NCI-H2107 treated with DMSO at 0.1 percent for 48 hours (cell line): ENCODE data around the gene ITPA.
"Not testable (repeated sequence)": the region's sequence is repeated elsewhere in the genome, so short reads cannot be mapped to it uniquely, and the experiment has no call there.

Source experiments
- DNase-seq: peaks from one replicate; lab custom pipeline; 2025; ENCODE audit not compliant: unreplicated experiment; lab: John Stamatoyannopoulos, UW

ITPA gene

GRCh38 chr20:3199206-3199605, 10.1 kb upstream of the ITPA start:
- no peak for DNase-seq

- no peak for DNase-seq
Measured at GRCh38 chr20:3199976-3200755, 9.1 kb upstream of the ITPA start.

- no peak for DNase-seq
Measured at GRCh38 chr20:3202965-3203314, 6.4 kb upstream of the ITPA start.

GRCh38 chr20:3203315-3204123, 5.8 kb upstream of the ITPA start:
- DNase-seq = peak; percentile 18

- DNase-seq = peak; percentile 72
Measured at GRCh38 chr20:3204124-3204794, 5.0 kb upstream of the ITPA start, which contains the start of gene DDRGK1. Gene DDRGK1, minus strand, starts transcription at chr20:3204682. Its CDS starts 55 bp downstream, at chr20:3204627.

GRCh38 chr20:3208786-3209256, 477 bp upstream of the ITPA start:
- DNase-seq = no peak

- DNase-seq = no peak
Measured at GRCh38 chr20:3209946-3210317, 634 bp downstream of the ITPA start.

- DNase-seq = no peak
Measured at GRCh38 chr20:3210346-3210745, 1.0 kb downstream of the ITPA start.

GRCh38 chr20:3213226-3213625, 3.9 kb downstream of the ITPA start:
- no peak for DNase-seq

GRCh38 chr20:3215359-3215917, 6.1 kb downstream of the ITPA start:
- DNase-seq = not testable (repeated sequence)

GRCh38 chr20:3218307-3218988, 9.2 kb downstream of the ITPA start:
- no peak for DNase-seq

GRCh38 chr20:3221398-3222226, 12.3 kb downstream of the ITPA start:
- no peak for DNase-seq

- DNase-seq = no peak
Measured at GRCh38 chr20:3222635-3223600, 13.6 kb downstream of the ITPA start.

- DNase-seq = no peak
Measured at GRCh38 chr20:3223651-3223993, 14.3 kb downstream of the ITPA start.

GRCh38 chr20:3223994-3224680, 14.8 kb downstream of the ITPA start:
- DNase-seq = no peak

- no peak for DNase-seq
Measured at GRCh38 chr20:3224681-3225421, 15.6 kb downstream of the ITPA start.

GRCh38 chr20:3226093-3226492, 16.8 kb downstream of the ITPA start:
- DNase-seq = no peak

GRCh38 chr20:3226864-3227263, 17.6 kb downstream of the ITPA start:
- no peak for DNase-seq
